Heart left ventricle (tissue), 16 donors: ENCODE measurements around the gene PHOSPHO1. TPM values are rescaled to one million over a fixed set of nuclear protein-coding genes. Genes with fewer than 3 reads are reported as not detected.

Source experiments
- ATAC-seq, 4 donors: fragments of 200-7000 bp; cut with Tn5 transposase; one replicate each; pipeline ENCODE4 v1.9.1; 2020 to 2022; ENCODE audit warnings: moderate library complexity in 4 of 4, mild to moderate bottlenecking in 3 of 4, moderate number of reproducible peaks in 1 of 4
- DNase-seq, 5 donors: peaks; one replicate each; pipeline ENCODE4 v3.0.0-alpha.2; 2020
- H3K27ac ChIP-seq, 12 donors: fragments of 200-600 bp; sonication (generic) in 4 of 12; one replicate each; pipeline versions ENCODE4 v1.5.0 to v1.8.0; 2016 to 2022; ENCODE audit warnings: mild to moderate bottlenecking in 2 of 12
- H3K27me3 ChIP-seq, 9 donors: fragments of 200-600 bp; sonication (generic) in 2 of 9; one replicate each; pipeline versions ENCODE4 v1.5.1 to v1.8.0; 2016 to 2022; ENCODE audit warnings: mild to moderate bottlenecking in 3 of 9
- H3K36me3 ChIP-seq, 9 donors: fragments of 200-600 bp; sonication (generic) in 2 of 9; one replicate each; pipeline versions ENCODE4 v1.5.0 to v1.8.0; 2018 to 2022; ENCODE audit warnings: mild to moderate bottlenecking in 2 of 9
- H3K4me1 ChIP-seq, 12 donors: fragments of 200-600 bp; sonication (generic) in 4 of 12; one replicate each; pipeline versions ENCODE4 v1.5.0 to v1.8.0; 2016 to 2022; ENCODE audit warnings: mild to moderate bottlenecking in 3 of 12
- H3K4me3 ChIP-seq, 12 donors: fragments of 200-600 bp; sonication (generic) in 4 of 12; one replicate each; pipeline versions ENCODE4 v1.5.0 to v1.8.0; 2017 to 2022; ENCODE audit warnings: mild to moderate bottlenecking in 9 of 12, moderate library complexity in 4 of 12
- H3K9me3 ChIP-seq, 12 donors: fragments of 200-600 bp; sonication (generic) in 4 of 12; one replicate each; pipeline versions ENCODE4 v1.5.0 to v1.8.0; 2016 to 2022; ENCODE audit warnings: mild to moderate bottlenecking in 1 of 12
- POLR2A ChIP-seq, 2 donors: fragments of 450-650 bp; IDR thresholded peaks; one replicate each; pipeline ENCODE4 v1.6.1; 2017; ENCODE audit warnings: antibody characterized with exemption in 2 of 2, mild to moderate bottlenecking in 2 of 2, moderate library complexity in 2 of 2
- WGBS, 4 donors: extraction: QIAGEN DNeasy Blood & Tissue Kit in 2 of 4; methylation state at CpG; one replicate each; pipeline versions ENCODE4 v1.1.5 to v1.1.7; 2013 to 2018; 5-methylcytosine and 5-hydroxymethylcytosine counted together
- intact Hi-C, 10 donors: fragments of 100-400 bp; cut with DNase I; formaldehyde crosslinking; loops; one replicate each; pipeline versions ENCODE4 v1.11.1 to v1.14.2; 2022
- polyA plus RNA-seq, 2 donors: library from polyadenylated mRNA; stranded (reverse); fragments of 200-250 nt; gene quantifications; one replicate each; pipeline ENCODE4 v1.2.3, GENCODE V29; 2013
- total RNA-seq, 9 donors: library from RNA; depleted of rRNA in 2 of 9; stranded (reverse); fragments of >200 nt in 2 of 9; fragmentation: NEBNext Ultra II Directional in 3 of 9; extraction: Animal tissue kit (Norgen Biotek cat#: 25700) in 3 of 9; gene quantifications; one replicate each; pipeline versions ENCODE4 v1.1.0 to v1.2.4, GENCODE V29; 2016 to 2023
- TF ChIP-seq, protein P1 (sequence below), 12 donors: fragments of 200-600 bp; sonication (generic) in 4 of 12; IDR thresholded peaks; one replicate each; pipeline versions ENCODE4 v1.5.0 to v1.8.0; 2018 to 2022; ENCODE audit warnings: antibody characterized with exemption in 12 of 12, mild to moderate bottlenecking in 5 of 12
- donor health status: ischemic (EF 13 %, LVEDD 7.1; RV severe dilation, severe dysfunction).
- donor health status: healthy with polysubstance abuse.
- donor health status: DM: no; HTN: yes; CAD: no.
- donor health status: DM: no; HTN: no; CAD: no.
- donor health status: ischemic (EF 25% LVEDD 6.9; RV normal size, moderate dysfunction).
- donor health status: ischemic (EF 25% LVEDD 5.7; RV mildly dilated, moderate dysfunction).
- donor health status: healthy.
- donor health status: DM: yes; HTN: yes; CAD: no.
- donor health status: ischemic (EF 35%, LVEDD 5.7; RV mildly dilated, moderate dysfunction).
- donor health status: nonischemic (EF 11% LVEDD 7.7; RV severe dilation, severe dysfunction).
- donor health status: DM: yes; HTN: yes; CAD: no.
- donor health status: PGD.
- donor health status: ischemic (EF 29% LVEDD 5.4; RV normal size, mild dysfunction).
- donor health status: nonischemic (EF 23%, LVEDD 6.1; RV moderate dilation, normal function).

The PHOSPHO1 gene
- total and polyA plus RNA-seq, 11 donors: 0.35 to 1.3 (median 0.66) TPM

DNA sequence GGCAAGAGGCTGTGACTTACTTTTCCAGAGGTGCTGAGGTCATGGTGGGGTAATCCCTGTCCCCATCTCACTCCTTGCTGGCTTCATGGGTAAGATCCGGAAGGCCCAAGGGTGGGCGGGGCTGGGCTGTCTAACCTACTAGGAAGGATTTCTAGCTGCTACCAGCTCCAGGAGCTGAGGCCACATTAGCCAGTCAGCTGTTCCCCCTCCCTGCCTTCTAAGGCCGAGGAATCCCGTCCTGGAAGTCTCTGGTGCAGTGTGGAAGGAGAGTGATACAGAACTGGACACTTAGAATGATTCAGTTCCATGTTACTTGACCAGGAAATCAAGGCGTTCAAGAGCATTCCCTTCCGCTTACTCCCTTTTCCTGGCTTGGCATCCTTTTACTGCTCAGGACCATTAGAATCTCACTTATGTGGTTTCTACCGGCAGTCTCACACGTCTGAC, 29.1 kb downstream of the PHOSPHO1 start:
- intact Hi-C loops: no loop called here
- no peaks in the 10 kb centered on the region for H3K27me3 ChIP-seq
- H3K27ac ChIP-seq: peak overlapping the region in 10 of 12 donors; percentile 16 to 71 (median 54)
- no peaks in the 10 kb centered on the region for H3K36me3 ChIP-seq
- peaks cover 0 to 14% (median 0%) of the 10 kb centered on the region in 12 donors for H3K4me1 ChIP-seq
- TF ChIP-seq POLR2A (IDR thresholded peaks at IDR 0.05): no peak
- TF ChIP-seq, protein P1, sequence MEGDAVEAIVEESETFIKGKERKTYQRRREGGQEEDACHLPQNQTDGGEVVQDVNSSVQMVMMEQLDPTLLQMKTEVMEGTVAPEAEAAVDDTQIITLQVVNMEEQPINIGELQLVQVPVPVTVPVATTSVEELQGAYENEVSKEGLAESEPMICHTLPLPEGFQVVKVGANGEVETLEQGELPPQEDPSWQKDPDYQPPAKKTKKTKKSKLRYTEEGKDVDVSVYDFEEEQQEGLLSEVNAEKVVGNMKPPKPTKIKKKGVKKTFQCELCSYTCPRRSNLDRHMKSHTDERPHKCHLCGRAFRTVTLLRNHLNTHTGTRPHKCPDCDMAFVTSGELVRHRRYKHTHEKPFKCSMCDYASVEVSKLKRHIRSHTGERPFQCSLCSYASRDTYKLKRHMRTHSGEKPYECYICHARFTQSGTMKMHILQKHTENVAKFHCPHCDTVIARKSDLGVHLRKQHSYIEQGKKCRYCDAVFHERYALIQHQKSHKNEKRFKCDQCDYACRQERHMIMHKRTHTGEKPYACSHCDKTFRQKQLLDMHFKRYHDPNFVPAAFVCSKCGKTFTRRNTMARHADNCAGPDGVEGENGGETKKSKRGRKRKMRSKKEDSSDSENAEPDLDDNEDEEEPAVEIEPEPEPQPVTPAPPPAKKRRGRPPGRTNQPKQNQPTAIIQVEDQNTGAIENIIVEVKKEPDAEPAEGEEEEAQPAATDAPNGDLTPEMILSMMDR (IDR thresholded peaks at IDR 0.05): no peak
- peak in 1 of 5 donors; percentile 42 for DNase-seq
- peak; percentile 46 to 82 (median 55) for ATAC-seq
- WGBS, 4 donors: 57 to 62% (median 59%) methylated on average over 7 to 8 of the region's 8 CpGs
- H3K4me3 ChIP-seq: no peak overlapping the region
- H3K9me3 ChIP-seq: no peaks in the 10 kb centered on the region

- Histone ChIP-seq H3K4me1 (peaks cover 0 to 20% (median 0%) of the 10 kb centered on the region in 12 donors), H3K36me3 (no peaks in the 10 kb centered on the region), H3K27ac (peak overlapping the region in 2 of 12 donors; percentile 49 to 55), H3K4me3 (no peak overlapping the region), H3K27me3 (no peaks in the 10 kb centered on the region), H3K9me3 (no peaks in the 10 kb centered on the region)
- no peak for DNase-seq
- intact Hi-C loops: no loop called here
- ATAC-seq: no peak
- 87 to 91% (median 89%) methylated on average over 13 of the region's 13 CpGs for WGBS, 4 donors
- TF ChIP-seq, protein P1 (IDR thresholded peaks at IDR 0.05): no peak
- TF ChIP-seq POLR2A (IDR thresholded peaks at IDR 0.05): no peak
Observed at GRCh38 chr17:49200423-49201083, 30.0 kb downstream of the PHOSPHO1 start.

DNA sequence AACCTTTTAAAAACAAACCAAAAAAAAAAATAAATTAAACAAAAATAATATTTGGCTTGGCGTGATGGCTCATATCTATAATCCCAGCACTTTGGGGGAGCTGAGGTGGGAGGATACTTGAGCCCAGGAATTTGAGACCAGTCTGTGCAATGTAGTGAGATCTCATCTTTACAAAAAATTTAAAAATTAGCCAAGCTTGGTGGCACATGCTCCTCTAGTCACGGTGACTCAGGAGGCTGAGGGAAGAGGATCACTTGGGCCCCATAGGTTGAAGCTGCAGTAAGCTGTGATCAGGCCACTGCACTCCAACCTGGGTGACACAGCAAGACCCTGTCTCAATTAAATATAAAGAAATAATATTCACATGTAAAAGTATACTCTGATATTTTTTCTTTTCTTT, 32.4 kb downstream of the PHOSPHO1 start:
- H3K36me3 ChIP-seq: no peaks in the 10 kb centered on the region
- TF ChIP-seq, protein P1 (IDR thresholded peaks at IDR 0.05): no peak
- TF ChIP-seq POLR2A (IDR thresholded peaks at IDR 0.05): no peak
- WGBS, 4 donors: 64 to 97% (median 92%) methylated on average over 2 of the region's 2 CpGs
- H3K9me3 ChIP-seq: no peaks in the 10 kb centered on the region
- DNase-seq (no peak), ATAC-seq (no peak)
- H3K4me1 ChIP-seq: peaks cover 0 to 29% (median 0%) of the 10 kb centered on the region in 12 donors
- intact Hi-C loops: no loop called here
- peak overlapping the region in 1 of 12 donors; percentile 18 for H3K27ac ChIP-seq
- H3K27me3 ChIP-seq: no peaks in the 10 kb centered on the region
- H3K4me3 ChIP-seq: no peak overlapping the region

DNA sequence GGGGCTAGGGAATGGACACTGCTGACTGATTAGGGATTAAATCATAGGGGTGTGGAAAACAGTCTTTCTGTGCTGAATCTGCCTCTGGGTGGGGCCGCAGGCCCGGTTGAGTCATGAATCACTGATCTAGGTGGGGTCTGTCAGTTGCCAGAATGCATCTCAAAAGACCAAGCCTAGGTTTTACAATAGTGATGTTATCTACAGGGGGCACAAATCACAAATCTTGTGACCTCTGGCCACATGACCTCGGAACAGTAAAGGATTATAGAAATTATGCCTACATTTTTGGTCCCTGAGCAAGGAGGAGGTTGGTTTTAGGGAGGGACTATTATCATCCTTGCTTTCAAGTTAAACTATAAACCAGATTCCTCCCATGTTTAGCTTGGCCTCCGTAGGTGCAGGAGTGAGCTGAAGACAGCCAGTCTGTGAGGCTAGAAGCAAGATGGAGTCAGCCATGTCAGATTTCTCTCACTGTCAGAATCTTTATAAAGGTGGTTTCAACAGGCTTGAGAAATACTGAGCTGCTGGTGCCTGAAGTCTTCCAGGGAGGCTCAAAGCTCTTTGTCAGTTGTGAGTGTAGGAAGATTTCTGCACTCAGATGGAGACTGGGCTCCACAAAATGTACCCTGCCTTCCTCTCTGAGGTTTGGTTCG, 33.1 kb downstream of the PHOSPHO1 start:
- DNase-seq (no peak), ATAC-seq (no peak)
- Histone ChIP-seq H3K27me3 (no peaks in the 10 kb centered on the region), H3K4me3 (no peak overlapping the region), H3K36me3 (no peaks in the 10 kb centered on the region), H3K4me1 (peaks cover 0 to 32% (median under 1%) of the 10 kb centered on the region in 12 donors), H3K9me3 (no peaks in the 10 kb centered on the region), H3K27ac (peak overlapping the region in 1 of 12 donors; percentile 18)
- intact Hi-C loops: no loop called here
- WGBS, 4 donors: 56 to 64% (median 59%) methylated on average over 5 of the region's 5 CpGs
- no peak for TF ChIP-seq POLR2A (IDR thresholded peaks at IDR 0.05)
- TF ChIP-seq, protein P1 (IDR thresholded peaks at IDR 0.05): no peak
